ENCODE data around the gene RRAS2.

The RRAS2 gene

DNA sequence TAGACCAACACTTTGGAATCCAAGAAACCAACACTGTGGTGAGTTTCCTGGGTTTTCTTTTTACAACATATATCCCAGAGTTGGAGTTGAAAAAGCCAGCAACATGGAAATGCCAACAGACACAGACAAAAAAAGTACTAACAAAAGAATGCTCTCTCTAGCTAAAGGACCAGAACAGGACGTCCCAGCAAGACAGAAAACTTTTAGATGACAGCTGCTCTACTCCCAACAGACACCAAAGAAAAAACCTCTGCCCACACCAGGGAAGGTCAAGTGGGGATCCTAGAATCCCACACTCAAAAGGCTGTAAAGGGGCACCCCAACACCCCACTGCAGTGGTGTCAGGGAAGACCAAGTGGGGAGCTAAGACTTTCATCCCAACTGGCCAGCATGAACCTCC lies 23.3 kb downstream of the RRAS2 start:
- no peak for DNase-seq

DNA sequence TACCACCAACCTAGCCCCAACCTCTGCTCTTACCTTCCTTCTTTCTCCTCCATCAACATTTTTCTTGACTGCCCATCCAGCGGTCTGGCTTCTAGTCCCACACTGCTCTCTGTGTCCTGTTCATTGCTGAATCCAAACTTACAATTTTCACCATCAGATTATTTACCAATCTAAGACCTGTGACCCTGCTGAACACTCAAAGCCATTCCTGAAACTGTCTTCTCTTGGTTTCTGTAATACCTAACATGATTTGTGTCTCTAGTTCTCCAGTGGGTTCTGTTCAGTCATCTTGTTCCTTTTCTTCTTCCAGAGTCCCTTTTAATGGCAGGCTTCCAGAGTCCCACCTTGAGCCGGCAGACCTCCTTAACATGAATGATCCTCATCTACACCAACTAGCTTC lies 24.1 kb downstream of the RRAS2 start:
- no peak for DNase-seq

DNA sequence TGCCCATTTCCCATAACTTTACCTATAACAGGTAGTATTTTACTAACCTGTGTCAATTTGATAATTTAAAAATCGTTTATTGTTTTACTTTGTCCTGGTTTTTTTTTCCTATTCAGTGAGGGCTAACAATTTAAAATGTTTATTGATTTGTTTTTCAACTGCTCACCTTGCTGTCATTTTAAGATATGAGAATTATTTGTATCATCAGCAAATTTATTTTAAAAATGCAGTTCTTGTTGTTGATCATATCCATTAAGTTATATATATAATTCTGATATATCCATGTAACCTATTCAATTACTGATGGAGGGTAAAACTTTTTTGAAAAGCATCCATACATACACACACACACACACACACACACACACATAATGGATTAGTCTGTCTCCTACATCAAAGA lies 24.8 kb downstream of the RRAS2 start:
- DNase-seq = no peak

DNA sequence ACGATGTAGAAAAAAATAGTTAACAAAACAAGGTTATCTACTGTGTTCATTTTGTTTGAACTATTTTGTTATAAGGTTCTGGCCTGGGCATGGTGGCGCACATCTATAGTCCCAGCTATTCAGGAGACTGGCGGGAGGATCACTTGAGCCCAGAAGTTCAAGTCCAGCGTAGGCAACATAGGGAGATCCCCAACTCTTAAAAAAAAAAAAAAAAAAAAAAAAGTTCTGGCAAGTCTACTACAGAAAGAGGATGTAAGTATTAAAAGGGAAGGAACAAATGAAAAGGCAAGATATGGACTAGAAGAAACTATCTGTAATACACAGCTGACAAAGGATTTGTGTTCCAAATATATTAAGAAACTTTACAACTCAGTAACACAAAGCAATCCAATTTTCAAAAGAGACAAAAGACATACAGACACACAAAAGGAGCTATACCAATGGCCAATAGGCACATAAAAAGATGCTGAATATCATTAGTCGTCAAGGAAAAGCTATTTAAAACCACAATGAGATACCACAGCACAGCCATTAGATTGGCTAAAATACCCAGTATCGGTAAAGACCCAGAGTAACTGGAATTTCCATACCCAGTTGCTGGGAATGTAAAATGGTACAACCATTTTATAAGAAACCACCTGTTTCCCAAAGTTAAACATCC lies 27.4 kb downstream of the RRAS2 start:
- no peak for DNase-seq

DNA sequence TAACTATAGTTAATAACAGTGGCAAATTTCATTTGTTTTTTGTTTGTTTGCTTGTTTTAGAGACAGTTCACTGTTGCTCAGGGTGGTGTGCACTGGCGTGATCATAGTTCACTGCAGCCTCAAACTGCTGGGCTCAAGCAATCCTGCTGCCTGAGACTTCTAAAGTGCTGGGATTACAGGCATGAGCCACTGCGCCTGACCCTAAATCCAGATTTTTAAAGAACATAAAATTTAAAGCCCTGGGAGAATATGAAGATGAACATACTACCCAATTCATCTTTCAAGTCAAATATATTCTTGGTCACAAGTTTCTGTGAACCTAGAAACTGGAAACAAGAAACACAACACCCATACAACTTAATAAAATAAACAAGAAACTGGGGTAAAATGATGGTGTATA lies 28.1 kb downstream of the RRAS2 start:
- DNase-seq = no peak

DNA sequence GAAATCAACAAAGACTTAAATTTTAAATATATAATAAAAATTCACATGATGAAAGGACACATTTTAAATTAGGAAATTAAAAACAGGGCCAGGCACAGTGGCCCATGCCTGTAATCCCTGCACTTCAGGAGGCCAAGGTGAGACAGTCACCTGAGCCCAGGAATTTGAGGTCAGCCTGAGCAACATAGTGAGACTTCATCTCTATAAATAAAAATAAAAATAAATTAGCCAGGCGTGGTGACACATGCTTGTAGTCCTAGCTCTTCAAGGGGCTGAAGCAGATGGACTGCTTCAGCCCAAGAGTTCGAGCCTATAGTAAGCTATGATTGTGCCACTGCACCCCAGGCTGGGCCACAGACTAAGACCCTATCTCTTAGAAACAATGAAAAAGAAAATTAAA lies 29.3 kb downstream of the RRAS2 start:
- DNase-seq = no peak

DNA sequence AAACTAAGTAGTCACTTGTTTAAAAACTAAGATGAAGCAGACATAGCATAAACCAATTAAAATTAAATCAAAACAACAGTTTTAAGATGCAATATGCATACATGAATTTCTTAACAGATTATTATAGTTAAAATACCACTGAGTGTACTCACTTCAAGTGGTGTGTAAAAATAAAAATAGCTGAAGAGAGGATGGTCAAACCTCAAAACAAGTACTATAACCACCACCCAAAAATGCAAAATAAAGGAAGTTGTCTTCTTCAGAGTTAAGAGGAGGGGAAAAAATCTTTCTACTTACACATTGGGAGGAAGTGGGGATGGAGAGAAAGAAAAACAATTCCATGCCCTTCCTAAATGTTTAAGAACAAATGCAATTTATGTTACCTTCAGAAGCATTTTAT lies 31.9 kb downstream of the RRAS2 start:
- DNase-seq = no peak

DNA sequence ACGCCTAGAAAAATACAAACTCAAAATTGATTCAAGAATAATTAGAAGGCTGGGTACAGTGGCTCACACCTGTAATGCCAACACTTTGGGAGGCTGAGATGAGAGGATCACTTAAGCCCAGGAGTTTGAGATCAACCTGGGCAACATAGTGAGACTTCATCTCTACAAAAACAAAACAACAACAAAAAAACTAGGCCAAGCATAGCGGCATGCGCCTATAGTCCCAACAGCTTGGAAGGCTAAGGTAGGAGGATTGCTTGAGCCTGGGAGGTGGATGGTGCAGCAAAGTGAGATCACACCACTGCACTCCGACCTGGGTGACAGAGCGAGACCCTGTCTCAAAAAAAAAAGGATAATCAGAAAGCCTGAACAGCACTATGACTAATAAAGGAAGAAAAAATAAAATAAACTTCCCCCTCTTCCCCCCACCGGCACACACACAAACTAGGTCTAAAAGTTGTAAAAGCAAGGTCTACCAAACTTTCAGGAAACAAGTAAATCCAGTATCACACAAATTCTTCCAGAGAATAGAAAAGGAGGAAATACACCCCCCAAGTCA lies 35.8 kb downstream of the RRAS2 start:
- no peak for DNase-seq

DNA sequence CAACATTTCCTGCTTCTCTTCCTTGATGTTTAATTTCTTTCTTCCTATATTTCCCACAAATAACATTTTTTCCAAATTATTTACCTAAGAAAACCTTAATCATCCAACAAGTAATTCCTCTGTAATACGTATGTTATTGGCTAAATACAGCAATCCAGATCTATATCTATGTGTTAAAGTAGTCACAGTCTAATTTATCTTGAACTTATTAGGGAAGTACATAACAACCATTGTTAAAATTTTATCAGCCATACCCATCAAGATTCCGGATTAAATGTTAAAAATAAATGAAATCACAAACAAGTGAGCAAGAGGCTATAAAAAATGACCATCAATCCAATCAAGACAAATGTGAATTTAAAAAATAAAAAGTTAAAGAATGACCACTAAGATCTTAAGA lies 36.5 kb downstream of the RRAS2 start:
- DNase-seq = no peak

DNA sequence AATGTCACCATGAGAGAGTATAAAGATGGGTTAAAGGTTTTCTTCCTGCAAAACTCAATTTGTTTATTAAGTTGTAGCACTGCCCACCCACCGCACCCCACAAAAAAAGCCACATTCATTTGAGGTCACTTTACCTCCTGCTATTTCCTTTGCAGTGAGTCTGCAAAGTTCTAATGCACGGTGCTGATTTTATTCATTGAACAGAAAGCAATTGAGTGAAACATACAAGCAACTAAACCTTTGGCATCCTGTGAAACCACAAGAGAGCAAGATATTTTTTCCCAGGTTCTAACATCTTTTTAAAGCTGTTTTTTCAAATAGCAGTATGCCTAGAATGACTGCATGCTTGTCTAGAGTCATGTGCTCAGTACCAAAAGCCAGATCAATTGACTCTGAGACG lies 39.0 kb downstream of the RRAS2 start:
- no peak for DNase-seq

DNA sequence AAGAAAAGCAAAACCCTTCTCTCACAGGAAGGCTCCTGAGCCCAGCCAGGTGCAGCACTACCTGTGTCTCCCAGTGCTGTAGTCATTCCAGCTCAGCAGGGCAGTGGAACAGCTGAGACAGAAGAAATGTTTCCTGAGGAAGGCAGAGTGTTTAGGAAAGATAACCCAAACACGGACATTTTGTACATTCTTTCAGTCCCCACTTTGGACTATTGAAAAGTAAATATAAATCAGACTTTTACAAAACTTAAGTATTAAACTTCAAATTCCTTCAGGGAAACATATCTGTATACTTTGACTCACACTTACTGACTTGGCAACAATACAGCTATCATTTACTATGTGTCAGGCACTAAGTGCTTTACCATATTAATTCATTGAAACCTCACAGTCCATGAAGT lies 40.4 kb downstream of the RRAS2 start:
- DNase-seq = no peak

DNA sequence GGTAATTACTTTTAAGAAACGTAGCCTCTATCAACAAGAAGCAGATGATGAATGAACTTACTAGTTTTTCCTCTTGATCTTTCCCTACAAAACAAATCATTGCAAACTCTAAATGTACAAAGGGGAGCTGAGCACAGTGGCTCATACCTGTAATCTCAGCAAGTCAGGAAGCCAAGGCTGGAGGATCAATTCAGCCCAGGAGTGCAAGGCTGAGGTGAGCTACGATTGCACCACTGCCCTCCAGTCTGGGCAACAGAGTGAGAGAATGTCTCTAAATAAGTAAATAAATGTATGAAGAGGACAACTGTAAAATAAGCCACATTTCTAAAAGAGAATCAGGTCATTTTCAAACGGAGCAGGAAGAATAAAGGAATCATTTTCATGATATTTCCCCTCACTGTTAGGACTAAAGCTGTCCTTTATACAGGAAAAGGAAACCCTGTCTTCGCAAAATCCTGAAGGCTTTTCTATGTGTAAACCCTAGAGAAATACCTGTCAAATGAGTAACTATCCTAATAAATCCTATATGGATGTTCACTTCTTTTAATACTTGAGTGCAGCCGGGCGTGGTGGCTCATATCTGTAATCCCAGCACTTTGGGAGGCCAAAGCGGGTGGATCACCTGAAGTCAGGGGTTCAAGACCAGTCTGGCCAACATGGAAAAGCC lies 41.2 kb downstream of the RRAS2 start:
- DNase-seq = no peak

DNA sequence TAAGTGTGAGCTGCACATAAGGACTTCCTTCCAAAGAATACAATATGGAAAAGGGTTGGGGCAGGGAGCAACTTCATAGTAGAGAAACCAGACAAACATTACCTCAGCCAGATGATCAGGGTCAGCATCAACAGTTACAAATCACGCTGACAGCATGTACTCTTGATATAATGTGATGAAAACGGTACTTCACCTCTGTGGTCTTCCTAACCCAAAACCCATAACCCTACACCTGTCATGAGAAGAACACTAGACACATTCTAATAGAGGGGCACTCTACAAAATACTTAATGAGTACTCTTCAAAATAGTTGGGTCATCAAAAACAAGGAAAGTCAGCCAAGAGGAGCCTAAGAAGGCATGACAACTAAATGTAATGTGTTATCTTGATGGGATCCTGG lies 43.9 kb downstream of the RRAS2 start:
- DNase-seq = no peak

DNA sequence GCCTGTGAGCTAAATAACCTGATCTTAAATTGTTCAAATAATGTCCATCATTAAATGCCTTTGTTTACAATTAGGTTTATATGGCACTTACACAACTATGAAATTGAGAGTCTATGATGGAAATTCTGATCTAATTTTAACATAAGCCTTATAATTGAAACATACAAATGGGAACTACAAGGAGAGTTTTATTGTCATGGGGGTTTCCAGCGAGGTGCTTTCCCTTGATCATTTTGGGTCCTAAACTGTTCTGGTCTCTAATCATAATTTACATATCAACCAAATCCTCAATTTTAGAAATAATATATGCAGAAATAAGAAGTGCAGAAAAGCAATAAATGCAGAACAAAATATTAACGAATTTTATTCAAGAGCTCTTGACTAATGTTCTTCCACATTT lies 44.9 kb downstream of the RRAS2 start:
- no peak for DNase-seq

DNA sequence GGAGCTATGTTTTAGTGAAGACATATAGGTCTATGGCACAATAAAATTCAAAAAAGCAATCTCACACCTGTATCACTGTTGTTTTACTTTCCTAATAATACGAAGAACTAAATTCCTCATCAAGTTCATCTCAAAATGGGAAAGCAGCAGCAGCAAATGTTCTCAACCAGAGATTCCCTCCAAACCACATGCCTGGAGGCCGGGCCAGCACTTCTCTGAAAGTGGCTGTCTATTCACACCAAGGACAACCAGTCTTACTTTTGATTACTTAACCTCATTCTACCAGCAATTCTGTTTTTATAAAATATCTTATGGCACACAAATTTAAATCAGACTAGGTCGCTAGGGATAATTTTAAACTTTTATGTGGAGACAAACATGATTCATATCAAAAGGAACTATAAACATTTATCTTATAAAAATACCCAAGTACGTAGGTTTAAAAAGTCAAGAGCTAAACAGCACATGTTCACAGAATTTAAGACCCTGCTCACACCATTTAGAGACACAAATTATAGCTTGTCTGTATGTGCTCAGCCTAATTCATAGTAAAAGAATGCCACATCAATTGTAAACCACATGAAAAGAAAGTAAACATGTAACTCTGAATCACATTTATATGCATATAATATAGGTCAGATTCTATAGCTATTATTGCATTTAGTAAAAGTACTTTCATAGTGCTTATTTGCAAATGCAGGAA lies 46.1 kb downstream of the RRAS2 start:
- no peak for DNase-seq

DNA sequence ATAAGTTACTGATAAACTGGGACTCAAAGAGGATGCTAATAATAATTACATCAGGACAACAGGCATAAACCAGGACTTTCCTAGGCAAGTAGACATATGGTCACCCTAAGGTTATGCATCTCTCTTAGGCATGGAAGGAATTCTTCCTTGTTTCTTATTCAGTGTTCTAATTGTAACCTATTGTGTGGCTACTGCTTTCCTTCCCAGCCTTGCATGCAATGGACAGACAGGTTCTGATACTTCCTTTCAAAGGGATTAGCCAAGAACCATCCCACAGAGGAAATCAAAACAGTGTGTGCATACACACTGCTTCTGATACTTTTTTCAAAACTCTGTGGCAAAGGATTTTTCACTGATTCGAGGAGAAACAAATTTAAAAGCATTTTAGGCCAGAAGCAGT lies 48.3 kb downstream of the RRAS2 start:
- DNase-seq = no peak

DNA sequence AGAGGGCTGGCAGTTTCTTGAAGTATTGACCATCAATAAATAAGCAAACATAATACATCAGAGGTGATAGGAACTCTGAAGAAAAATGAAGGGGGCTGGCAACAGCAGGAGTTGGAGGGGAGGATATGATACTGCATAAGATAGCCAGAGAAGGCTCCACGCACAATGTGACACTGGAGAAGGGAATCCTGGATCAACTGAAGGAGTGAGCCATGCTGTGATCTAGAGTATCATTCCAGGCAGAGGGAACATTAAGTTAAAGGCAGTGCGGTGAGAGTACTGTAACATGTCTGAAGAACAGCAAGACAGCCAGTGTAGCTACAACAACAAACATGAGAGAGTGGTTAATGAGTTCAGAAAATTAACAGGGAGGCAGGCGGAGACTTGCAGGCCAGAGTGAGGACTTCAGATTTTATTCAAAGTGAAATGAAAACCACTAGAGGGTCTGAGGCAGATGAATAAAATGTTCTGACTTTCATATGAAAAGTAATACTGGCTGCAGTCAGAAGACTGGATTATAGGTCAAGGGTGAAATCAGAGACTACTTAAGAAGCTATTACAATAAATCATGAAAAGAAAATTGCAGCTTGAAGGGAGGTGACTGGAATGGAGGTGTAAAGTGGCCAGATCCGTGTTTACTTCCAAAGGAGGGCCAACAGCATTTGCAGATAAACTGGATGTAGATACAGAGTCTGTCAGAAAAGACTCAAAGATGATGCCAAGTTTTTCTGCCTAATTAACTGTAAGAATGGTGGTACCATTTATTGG lies 49.4 kb downstream of the RRAS2 start:
- DNase-seq = no peak

DNA sequence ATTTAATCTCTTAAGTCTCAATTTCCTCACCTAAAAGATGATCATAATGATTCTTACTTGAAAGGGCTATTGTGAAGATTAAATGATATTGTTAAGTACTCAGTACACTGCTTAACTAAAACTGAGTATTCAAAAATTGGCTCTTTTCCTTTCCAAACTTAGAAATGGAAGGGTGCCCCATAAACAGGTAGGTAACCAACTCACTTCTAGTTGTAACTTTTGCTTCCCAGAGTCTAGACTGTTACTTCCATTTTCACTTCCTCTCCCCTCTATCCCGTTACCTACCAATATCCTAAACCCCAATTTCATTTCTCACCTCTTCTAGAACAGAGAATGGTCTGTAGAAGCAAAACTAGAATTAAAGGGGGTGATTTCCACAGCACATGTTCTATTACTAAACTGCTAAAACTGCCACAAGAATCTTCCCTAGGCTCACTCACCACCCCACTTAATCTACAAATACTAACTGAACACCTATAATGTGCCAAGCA lies 50.0 kb downstream of the RRAS2 start:
- DNase-seq = no peak

DNA sequence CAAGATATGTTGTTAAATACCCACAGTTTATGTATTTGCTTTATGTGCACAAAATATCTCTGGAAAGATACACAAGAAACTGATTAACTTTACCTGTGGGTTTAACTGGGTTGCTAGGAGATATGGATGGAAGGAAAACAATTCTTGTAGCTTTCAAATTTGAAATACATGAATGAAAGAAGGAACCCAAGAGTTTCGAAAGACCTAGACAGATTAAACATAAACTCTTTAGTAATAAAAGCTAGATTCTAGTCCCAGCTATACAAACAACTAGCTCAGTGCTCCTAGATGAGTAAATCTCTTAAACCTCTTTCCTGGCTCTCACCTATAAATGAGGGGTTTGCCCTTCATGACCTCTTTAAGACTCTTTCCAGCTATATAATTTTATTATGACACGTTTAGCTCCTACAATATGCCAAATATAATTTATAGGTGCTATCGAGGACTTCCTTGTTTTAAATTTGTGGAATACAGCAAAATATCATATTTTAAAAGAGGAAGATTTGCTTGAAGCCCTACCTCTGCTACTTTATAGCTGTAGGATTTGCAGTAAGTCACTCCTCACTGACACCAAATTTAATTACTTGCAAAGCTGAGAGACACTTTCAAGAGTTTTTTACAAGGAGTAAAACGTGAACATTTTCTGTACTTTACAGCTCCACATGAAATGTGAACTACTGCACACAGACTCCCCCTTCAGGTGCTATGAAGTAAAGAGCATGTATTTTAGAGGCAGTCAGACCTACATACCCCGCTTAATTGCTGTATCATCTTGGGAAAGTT lies 50.7 kb downstream of the RRAS2 start:
- no peak for DNase-seq

DNA sequence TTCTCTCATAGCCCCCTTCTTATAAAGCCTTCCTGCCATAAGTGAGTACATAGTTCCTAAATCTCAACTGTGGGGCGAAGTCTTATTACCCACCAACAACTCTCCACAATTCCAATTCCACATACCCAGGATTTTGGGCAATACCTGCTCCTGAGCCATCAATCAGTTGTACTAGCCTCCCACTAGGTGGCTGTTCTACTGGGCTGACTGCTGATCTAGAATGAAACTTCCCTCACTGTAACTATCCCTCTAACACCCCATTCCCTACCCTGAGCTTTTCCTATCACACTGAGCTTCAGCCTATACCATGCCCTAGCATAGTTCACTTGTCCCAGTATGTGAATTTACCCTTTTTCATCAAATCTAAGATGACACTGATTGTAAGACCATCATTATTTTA lies 52.5 kb downstream of the RRAS2 start:
- no peak for DNase-seq

DNA sequence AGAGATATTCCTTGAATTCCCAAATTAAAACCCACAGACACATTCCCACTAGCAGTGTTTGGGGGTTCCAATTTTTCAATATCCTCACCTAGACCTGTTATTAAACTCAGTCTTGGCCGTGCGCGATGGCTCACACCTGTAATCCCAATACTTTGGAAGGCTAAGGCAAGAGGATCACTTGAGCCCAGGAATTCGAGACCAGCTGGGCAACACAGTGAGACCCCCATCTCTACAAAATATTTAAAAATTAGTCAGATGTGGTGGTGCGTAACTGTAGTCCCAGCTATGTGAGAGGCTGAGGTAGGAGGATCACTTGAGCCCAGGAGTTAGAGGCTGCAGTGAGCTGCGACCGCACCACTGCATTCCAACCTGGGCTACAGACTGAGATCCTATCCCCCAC lies 53.3 kb downstream of the RRAS2 start:
- DNase-seq = no peak

DNA sequence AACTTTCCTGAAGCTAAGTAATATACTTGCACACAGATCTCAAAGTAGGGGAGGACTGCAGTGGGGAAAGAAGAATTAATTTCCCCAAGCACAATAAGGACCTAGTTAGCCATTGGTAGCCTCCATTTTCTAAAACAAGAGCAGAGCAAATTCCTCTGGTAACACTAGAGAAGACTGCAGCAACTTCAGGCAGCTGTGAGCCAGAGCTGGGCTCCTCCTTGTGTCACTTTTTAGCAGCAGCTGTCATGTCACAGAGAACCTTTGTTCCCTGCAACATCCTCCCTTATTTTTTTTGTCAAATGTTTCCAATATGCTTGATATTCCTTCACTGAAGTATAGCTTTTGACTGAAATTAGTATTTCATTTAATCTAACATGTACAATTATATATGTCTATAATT lies 54.4 kb downstream of the RRAS2 start:
- no peak for DNase-seq
